ENCODE data around the gene TRIO. TPM values are rescaled to one million over a fixed set of nuclear protein-coding genes. Genes with fewer than 3 reads are reported as not detected.

Gene TRIO
- total and polyA plus RNA-seq, 2 donors (not counting 3 experiments of a cell fraction or from before 2014, with no cell fraction given) = 82.9 to 248 TPM

DNA sequence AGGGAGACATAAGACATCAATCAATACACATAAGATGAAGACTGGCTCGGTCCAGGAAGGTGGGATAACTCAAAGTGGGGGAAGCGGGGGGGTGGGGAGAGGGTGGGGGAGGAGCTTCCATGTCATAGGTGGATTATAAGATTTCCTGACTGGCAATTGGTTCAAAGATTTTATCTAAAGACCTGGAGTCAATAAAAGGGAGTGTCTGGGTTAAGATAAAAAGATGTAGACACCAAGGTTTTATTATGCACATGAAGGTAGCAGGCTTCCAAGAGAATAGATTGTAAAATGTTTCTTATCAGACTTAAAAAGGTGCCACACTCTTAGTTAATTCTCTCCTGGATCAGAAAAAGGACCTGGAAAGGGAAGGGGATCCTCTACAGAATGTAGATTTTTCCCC lies 412.9 kb downstream of the TRIO start:
- no peak overlapping the region for H3K4me2 ChIP-seq (ENCODE audit: insufficient read depth, low read length)
- dilution Hi-C loops (cut with MboI; ENCODE audit: extremely low pct_ligation_motif_present, low sequenced_read_pairs) (no loop called here), intact Hi-C loops (cut with micrococcal nuclease) (no loop called here)
- H3K27ac ChIP-seq (ENCODE audit: insufficient read depth, low read depth, low read length) = no peak overlapping the region
- no TSS peak for BruUV-seq (replicated peaks)
- no peak for TF ChIP-seq EZH2 (IDR thresholded peaks at IDR 0.05; ENCODE audit: borderline replicate concordance, low read depth, low read length, severe bottlenecking)
- TF ChIP-seq MYC (IDR thresholded peaks at IDR 0.05; ENCODE audit: low read depth, low read length) = no peak
- TF ChIP-seq, protein P1, sequence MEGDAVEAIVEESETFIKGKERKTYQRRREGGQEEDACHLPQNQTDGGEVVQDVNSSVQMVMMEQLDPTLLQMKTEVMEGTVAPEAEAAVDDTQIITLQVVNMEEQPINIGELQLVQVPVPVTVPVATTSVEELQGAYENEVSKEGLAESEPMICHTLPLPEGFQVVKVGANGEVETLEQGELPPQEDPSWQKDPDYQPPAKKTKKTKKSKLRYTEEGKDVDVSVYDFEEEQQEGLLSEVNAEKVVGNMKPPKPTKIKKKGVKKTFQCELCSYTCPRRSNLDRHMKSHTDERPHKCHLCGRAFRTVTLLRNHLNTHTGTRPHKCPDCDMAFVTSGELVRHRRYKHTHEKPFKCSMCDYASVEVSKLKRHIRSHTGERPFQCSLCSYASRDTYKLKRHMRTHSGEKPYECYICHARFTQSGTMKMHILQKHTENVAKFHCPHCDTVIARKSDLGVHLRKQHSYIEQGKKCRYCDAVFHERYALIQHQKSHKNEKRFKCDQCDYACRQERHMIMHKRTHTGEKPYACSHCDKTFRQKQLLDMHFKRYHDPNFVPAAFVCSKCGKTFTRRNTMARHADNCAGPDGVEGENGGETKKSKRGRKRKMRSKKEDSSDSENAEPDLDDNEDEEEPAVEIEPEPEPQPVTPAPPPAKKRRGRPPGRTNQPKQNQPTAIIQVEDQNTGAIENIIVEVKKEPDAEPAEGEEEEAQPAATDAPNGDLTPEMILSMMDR (IDR thresholded peaks at IDR 0.05; ENCODE audit: extremely low read depth in 1 of 2, insufficient read depth in 1 of 2, low read depth in 1 of 2, low read length in 2 of 2) = no peak
- TF ChIP-seq JUN (IDR thresholded peaks at IDR 0.05; ENCODE audit: borderline replicate concordance, insufficient read depth, insufficient read length, low read depth) = no peak
- TF ChIP-seq GATA2 (IDR thresholded peaks at IDR 0.05; ENCODE audit: insufficient read depth, insufficient read length, low read depth, low read length) = no peak
- TF ChIP-seq POLR2AphosphoS5 (IDR thresholded peaks at IDR 0.05; ENCODE audit: insufficient read depth, low read depth, low read length) = no peak
- TF ChIP-seq POLR2A (IDR thresholded peaks at IDR 0.05; ENCODE audit: low read depth, low read length) = no peak
- TF ChIP-seq, protein P2, sequence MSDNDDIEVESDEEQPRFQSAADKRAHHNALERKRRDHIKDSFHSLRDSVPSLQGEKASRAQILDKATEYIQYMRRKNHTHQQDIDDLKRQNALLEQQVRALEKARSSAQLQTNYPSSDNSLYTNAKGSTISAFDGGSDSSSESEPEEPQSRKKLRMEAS (IDR thresholded peaks at IDR 0.05; ENCODE audit: insufficient read depth, insufficient read length) = no peak
- TF ChIP-seq FOS (IDR thresholded peaks at IDR 0.05; ENCODE audit: borderline replicate concordance, insufficient read depth, low read length) = no peak
- no peak overlapping the region for H3K4me3 ChIP-seq (replicated peaks in 1 of 3; ENCODE audit: insufficient read depth in 1 of 3, low read depth in 1 of 3, low read length in 3 of 3)
- H3K9ac ChIP-seq (replicated peaks; ENCODE audit: extremely low read depth, insufficient read depth, low read length) = no peak overlapping the region
- H3K79me2 ChIP-seq (ENCODE audit: control insufficient read depth, insufficient read depth, low read length) = no peaks in the 10 kb centered on the region
- ChIA-PET POLR2A (no interaction called here), CTCF (no interaction called here)
- FAIRE-seq (no peak), DNase-seq (ENCODE audit: low read depth, low spot score) (no peak)
- no peak overlapping the region for H2AFZ ChIP-seq (ENCODE audit: low read depth, low read length)
- H3K27me3 ChIP-seq (ENCODE audit: control insufficient read depth in 2 of 2, insufficient read depth in 2 of 2, low read length in 2 of 2) = peaks cover 2 to 5% of the 10 kb centered on the region in 2 experiments
- no peaks in the 10 kb centered on the region for H3K9me3 ChIP-seq (replicated peaks; ENCODE audit: control insufficient read depth, insufficient read depth, low read length)
- no peaks in the 10 kb centered on the region for H4K20me1 ChIP-seq (replicated peaks; ENCODE audit: control insufficient read depth, extremely low read depth, insufficient read depth, low read length)
- H3K4me1 ChIP-seq (ENCODE audit: control insufficient read depth, extremely low read depth, insufficient read depth, low read length) = no peaks in the 10 kb centered on the region
- no peaks in the 10 kb centered on the region for H3K9me1 ChIP-seq (replicated peaks; ENCODE audit: control insufficient read depth, extremely low read depth, insufficient read depth, low read length)
- no peaks in the 10 kb centered on the region for H3K36me3 ChIP-seq (ENCODE audit: control insufficient read depth in 2 of 2, extremely low read depth in 1 of 2, insufficient read depth in 2 of 2, low read length in 2 of 2)
